ENCODE results near the gene ATG5. TPM values are rescaled to one million over a fixed set of nuclear protein-coding genes. Genes with fewer than 3 reads are reported as not detected.
"Not testable (repeated sequence)": the region's sequence is repeated elsewhere in the genome, so short reads cannot be mapped to it uniquely, and the experiment has no call there.

Gene ATG5
- total RNA-seq, 2 donors from 2014 or later: 29.5 to 31.4 TPM

GRCh38 chr6:106253172-106253571 is 72.4 kb downstream of the ATG5 start:
- Mint-ChIP-seq H3K36me3 (ENCODE audit: low read depth) (peaks cover 5% of the 10 kb centered on the region), H3K4me1 (peaks cover 5% of the 10 kb centered on the region), H3K27ac (no peak overlapping the region), H3K4me3 (no peak overlapping the region), H3K27me3 (ENCODE audit: insufficient read depth) (no peaks in the 10 kb centered on the region), H3K9me3 (no peaks in the 10 kb centered on the region)
- peaks cover 3% of the 10 kb centered on the region for H3K36me3 ChIP-seq (ENCODE audit: control insufficient read depth, insufficient read depth, low read length)
- H3K27me3 ChIP-seq (ENCODE audit: control insufficient read depth, insufficient read depth, low read length, poor library complexity, severe bottlenecking): no peaks in the 10 kb centered on the region
- no peak overlapping the region for H3K27ac ChIP-seq (ENCODE audit: low read depth, low read length)
- peaks cover 4% of the 10 kb centered on the region for H3K4me1 ChIP-seq (ENCODE audit: control insufficient read depth, insufficient read depth, low read length)
- no peak overlapping the region for H3K9ac ChIP-seq (ENCODE audit: extremely low read depth, low read length, poor library complexity, severe bottlenecking)
- DNase-seq: no peak
- no peaks in the 10 kb centered on the region for H3K9me3 ChIP-seq (ENCODE audit: control insufficient read depth, low read length)
- WGBS, 2 experiments (ENCODE audit: insufficient coverage in 1 of 2, insufficient read length in 1 of 2): 86 to 94% methylated on average over 1 of the region's 1 CpG
- TF ChIP-seq CTCF (conservative IDR thresholded peaks at IDR 0.05): no peak
- H3K4me3 ChIP-seq (ENCODE audit: low read length): no peak overlapping the region

DNA sequence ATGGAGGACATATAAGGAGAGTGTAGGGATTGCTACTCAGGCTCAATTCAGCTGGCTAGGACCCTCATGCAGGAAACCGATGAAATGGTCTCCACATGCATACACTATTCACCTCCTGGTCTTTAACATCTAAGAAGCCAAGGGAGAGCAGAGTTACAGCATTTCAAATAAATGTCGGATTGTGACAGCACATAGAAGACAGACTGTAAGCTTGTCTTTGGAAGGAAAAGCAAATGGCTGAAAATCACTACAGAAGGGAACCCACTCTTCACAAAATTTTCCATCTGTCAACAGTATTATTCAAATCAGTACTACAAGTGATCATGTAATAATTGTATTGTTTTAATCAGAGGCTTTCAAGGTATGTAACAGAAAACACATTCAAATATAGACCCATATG is 72.9 kb downstream of the ATG5 start:
- peaks cover 8% of the 10 kb centered on the region for H3K36me3 Mint-ChIP-seq (ENCODE audit: low read depth)
- Histone ChIP-seq H3K9ac (ENCODE audit: extremely low read depth, low read length, poor library complexity, severe bottlenecking) (no peak overlapping the region), H3K4me3 (ENCODE audit: low read length) (no peak overlapping the region), H3K4me1 (ENCODE audit: control insufficient read depth, insufficient read depth, low read length) (peaks cover 4% of the 10 kb centered on the region), H3K9me3 (ENCODE audit: control insufficient read depth, low read length) (no peaks in the 10 kb centered on the region), H3K27me3 (ENCODE audit: control insufficient read depth, insufficient read depth, low read length, poor library complexity, severe bottlenecking) (no peaks in the 10 kb centered on the region), H3K36me3 (ENCODE audit: control insufficient read depth, insufficient read depth, low read length) (peaks cover 8% of the 10 kb centered on the region), H3K27ac (ENCODE audit: low read depth, low read length) (no peak overlapping the region)
- DNase-seq: no peak
- no peaks in the 10 kb centered on the region for H3K9me3 Mint-ChIP-seq
- TF ChIP-seq CTCF (conservative IDR thresholded peaks at IDR 0.05): no peak
- no peak overlapping the region for H3K27ac Mint-ChIP-seq
- H3K4me3 Mint-ChIP-seq: no peak overlapping the region
- 90 to 100% methylated on average over 1 to 2 of the region's 2 CpGs for WGBS, 2 experiments (ENCODE audit: insufficient coverage in 1 of 2, insufficient read length in 1 of 2)
- no peaks in the 10 kb centered on the region for H3K27me3 Mint-ChIP-seq (ENCODE audit: insufficient read depth)
- H3K4me1 Mint-ChIP-seq: peaks cover 5% of the 10 kb centered on the region

GRCh38 chr6:106251531-106252255 is 73.9 kb downstream of the ATG5 start:
- H3K27ac ChIP-seq (ENCODE audit: low read depth, low read length); H3K9ac ChIP-seq (ENCODE audit: extremely low read depth, low read length, poor library complexity, severe bottlenecking); H3K27ac Mint-ChIP-seq; H3K4me3 Mint-ChIP-seq; H3K27me3 Mint-ChIP-seq (ENCODE audit: insufficient read depth); H3K9me3 ChIP-seq (ENCODE audit: control insufficient read depth, low read length); H3K4me3 ChIP-seq (ENCODE audit: low read length); H3K9me3 Mint-ChIP-seq; H3K27me3 ChIP-seq (ENCODE audit: control insufficient read depth, insufficient read depth, low read length, poor library complexity, severe bottlenecking); H3K4me1 ChIP-seq (ENCODE audit: control insufficient read depth, insufficient read depth, low read length); DNase-seq; H3K4me1 Mint-ChIP-seq: not testable (repeated sequence)
- peaks cover 17% of the 10 kb centered on the region for H3K36me3 Mint-ChIP-seq (ENCODE audit: low read depth)
- 87 to 97% methylated on average over 5 to 7 of the region's 8 CpGs for WGBS, 2 experiments (ENCODE audit: insufficient coverage in 1 of 2, insufficient read length in 1 of 2)
- peaks cover 17% of the 10 kb centered on the region for H3K36me3 ChIP-seq (ENCODE audit: control insufficient read depth, insufficient read depth, low read length)
